Eye (tissue), 1 donor: Measurements from ENCODE around the gene DEAF1.
"Not testable (repeated sequence)": the region's sequence is repeated elsewhere in the genome, so short reads cannot be mapped to it uniquely, and the experiment has no call there.

Experiments used
- DNase-seq: peaks from one replicate; pipeline ENCODE4 v3.0.0-alpha.2; 2015

DEAF1 gene

GRCh38 chr11:694563-695287, at the start of gene DEAF1:
DEAF1 (minus strand) TSS chr11:695222; CDS start chr11:695047, 175 bp downstream.
- peak; percentile 100 for DNase-seq

GRCh38 chr11:742571-743201, 47.7 kb upstream of the DEAF1 start:
- DNase-seq: no peak

- no peak for DNase-seq
Measured at GRCh38 chr11:742156-742546, 47.1 kb upstream of the DEAF1 start.

GRCh38 chr11:737899-738298, 42.9 kb upstream of the DEAF1 start:
- DNase-seq: not testable (repeated sequence)

- DNase-seq: no peak
Measured at GRCh38 chr11:737366-737765, 42.3 kb upstream of the DEAF1 start.

- DNase-seq: not testable (repeated sequence)
Measured at GRCh38 chr11:734541-734940, 39.5 kb upstream of the DEAF1 start.

GRCh38 chr11:733072-733471, 38.0 kb upstream of the DEAF1 start:
- DNase-seq: no peak

GRCh38 chr11:729492-730074, 34.6 kb upstream of the DEAF1 start:
- DNase-seq: no peak

GRCh38 chr11:728901-729491, 34.0 kb upstream of the DEAF1 start:
- no peak for DNase-seq

- DNase-seq: peak; percentile 84
Measured at GRCh38 chr11:727859-728748, 33.1 kb upstream of the DEAF1 start.

GRCh38 chr11:727281-727701, 32.3 kb upstream of the DEAF1 start:
- no peak for DNase-seq

GRCh38 chr11:726278-727220, 31.5 kb upstream of the DEAF1 start:
- DNase-seq: peak; percentile 76

- DNase-seq: no peak
Measured at GRCh38 chr11:725624-726202, 30.7 kb upstream of the DEAF1 start.

- DNase-seq: no peak
Measured at GRCh38 chr11:724778-725386, 29.9 kb upstream of the DEAF1 start.

GRCh38 chr11:724049-724777, 29.2 kb upstream of the DEAF1 start:
- no peak for DNase-seq

- peak; percentile 54 for DNase-seq
Measured at GRCh38 chr11:723120-723883, 28.3 kb upstream of the DEAF1 start.

- DNase-seq: no peak
Measured at GRCh38 chr11:722346-722811, 27.4 kb upstream of the DEAF1 start.

- no peak for DNase-seq
Measured at GRCh38 chr11:721741-722345, 26.8 kb upstream of the DEAF1 start.
